Endothelial cell of umbilical vein (primary cell): Measurements from ENCODE around the gene PLEKHM2. TPM values are rescaled to one million over a fixed set of nuclear protein-coding genes. Genes with fewer than 3 reads are reported as not detected.

Experiments used
- BruUV-seq: library from RNA; stranded (reverse); fragments of 400-500 nt; replicated peaks from 2 replicates; lab custom pipeline; 2021; lab: Mats Ljungman, UMichigan
- CTCF ChIA-PET: fragments of 300-600, 350-600 bp; sonication (Branson Sonifier 250); formaldehyde crosslinking; loops from one replicate; lab custom pipeline; 2021; ENCODE audit warnings: antibody characterized with exemption, inconsistent platforms; lab: Charles Lee
- POLR2A ChIA-PET: fragments of 300-600, 350-600 bp; sonication (Branson Sonifier 250); formaldehyde crosslinking; loops from one replicate; lab custom pipeline; 2021; ENCODE audit warnings: antibody characterized with exemption, inconsistent platforms; lab: Charles Lee
- DNase-seq: peaks from one replicate; pipeline ENCODE4 v3.0.0-alpha.2; 2011; ENCODE audit warnings: low read depth, low spot score
- FAIRE-seq: peaks from 2 replicates; lab custom pipeline; 2011; peaks lifted over from hg19 to GRCh38; lab: Jason Lieb, UNC
- H2AFZ ChIP-seq: 2 replicates; pipeline ENCODE4 v1.6.0; 2012; ENCODE audit warnings: low read depth, low read length, control low read depth, inconsistent platforms
- H3K27ac ChIP-seq: 2 replicates; pipeline ENCODE4 v1.5.1; 2011; ENCODE audit warnings: low read depth, mild to moderate bottlenecking, control low read depth, low read length, moderate library complexity; ENCODE audit not compliant: insufficient read depth
- H3K27me3 ChIP-seq, 2 experiments: 2 replicates each; pipeline versions ENCODE4 v1.6.0 to v1.6.1; 2011; ENCODE audit warnings: low read length in 2 of 2, mixed read lengths in 1 of 2; ENCODE audit not compliant: control insufficient read depth in 2 of 2, insufficient read depth in 2 of 2
- H3K36me3 ChIP-seq, 2 experiments: 2 replicates in 1 of 2; 3 replicates in 1 of 2; pipeline ENCODE4 v1.5.1; 2011; ENCODE audit warnings: low read length in 2 of 2, mild to moderate bottlenecking in 1 of 2, moderate library complexity in 1 of 2; ENCODE audit not compliant: control insufficient read depth in 2 of 2, insufficient read depth in 2 of 2; ENCODE audit errors: extremely low read depth in 1 of 2
- H3K4me1 ChIP-seq: 3 replicates; pipeline ENCODE4 v1.5.1; 2011; ENCODE audit warnings: mild to moderate bottlenecking, low read length; ENCODE audit not compliant: control insufficient read depth, insufficient read depth; ENCODE audit errors: extremely low read depth
- H3K4me2 ChIP-seq: 2 replicates; pipeline ENCODE4 v1.6.1; 2011; ENCODE audit warnings: low read length, control low read depth, mixed read lengths; ENCODE audit not compliant: insufficient read depth
- H3K4me3 ChIP-seq, 3 experiments: fragments of 200-600 bp in 1 of 3; sonication (generic), shearing (Covaris generic) in 1 of 3; replicated peaks in 1 of 3; 2 replicates each; pipeline ENCODE4 v1.5.1; 2011 to 2016; ENCODE audit warnings: control low read depth in 3 of 3, low read length in 3 of 3, mild to moderate bottlenecking in 2 of 3, inconsistent platforms in 1 of 3, low read depth in 1 of 3, moderate library complexity in 1 of 3; ENCODE audit not compliant: insufficient read depth in 1 of 3
- H3K79me2 ChIP-seq: 2 replicates; pipeline ENCODE4 v1.6.0; 2012; ENCODE audit warnings: low read length, inconsistent platforms; ENCODE audit not compliant: control insufficient read depth, insufficient read depth
- H3K9ac ChIP-seq: replicated peaks from 2 replicates; pipeline ENCODE3; 2011; ENCODE audit warnings: low read length, control low read depth; ENCODE audit not compliant: insufficient read depth; ENCODE audit errors: extremely low read depth
- H3K9me1 ChIP-seq: replicated peaks from 3 replicates; pipeline ENCODE4 v1.6.0; 2011; ENCODE audit warnings: mild to moderate bottlenecking, low read length; ENCODE audit not compliant: control insufficient read depth, insufficient read depth; ENCODE audit errors: extremely low read depth
- H3K9me3 ChIP-seq: replicated peaks from 2 replicates; pipeline ENCODE4 v1.5.1; 2012; ENCODE audit warnings: low read length, inconsistent platforms; ENCODE audit not compliant: control insufficient read depth, insufficient read depth
- H4K20me1 ChIP-seq: replicated peaks from 2 replicates; pipeline ENCODE3; 2011; ENCODE audit warnings: mild to moderate bottlenecking, low read length; ENCODE audit not compliant: control insufficient read depth, insufficient read depth; ENCODE audit errors: extremely low read depth
- CTCF ChIP-seq, 2 donors: IDR thresholded peaks; 1 replicate in 1 of 2; 2 replicates in 1 of 2; pipeline ENCODE4 v1.5.1; 2011; ENCODE audit warnings: low read length in 2 of 2, mild to moderate bottlenecking in 2 of 2, moderate library complexity in 2 of 2, control low read depth in 1 of 2, inconsistent platforms in 1 of 2, low read depth in 1 of 2; ENCODE audit not compliant: insufficient read depth in 1 of 2; ENCODE audit errors: extremely low read depth in 1 of 2
- EZH2 ChIP-seq: IDR thresholded peaks from 2 replicates; pipeline ENCODE4 v1.6.1; 2012; ENCODE audit warnings: borderline replicate concordance, low read depth, mild to moderate bottlenecking, moderate library complexity, low read length, inconsistent platforms; ENCODE audit not compliant: severe bottlenecking
- FOS ChIP-seq: IDR thresholded peaks from 2 replicates; pipeline ENCODE4 v1.6.1; 2011; ENCODE audit warnings: mild to moderate bottlenecking, low read length, moderate library complexity, borderline replicate concordance; ENCODE audit not compliant: insufficient read depth
- GATA2 ChIP-seq: IDR thresholded peaks from 2 replicates; pipeline ENCODE4 v1.7.0; 2011; ENCODE audit warnings: low read depth, mild to moderate bottlenecking, moderate library complexity, mixed read lengths, low read length; ENCODE audit not compliant: insufficient read length, insufficient read depth
- JUN ChIP-seq: IDR thresholded peaks from 2 replicates; pipeline ENCODE4 v1.6.1; 2011; ENCODE audit warnings: borderline replicate concordance, low read depth; ENCODE audit not compliant: insufficient read length, insufficient read depth
- MAX ChIP-seq: IDR thresholded peaks from 2 replicates; pipeline ENCODE4 v1.6.1; 2011; ENCODE audit not compliant: insufficient read depth, insufficient read length
- MYC ChIP-seq: IDR thresholded peaks from one replicate; pipeline ENCODE4 v1.6.1; 2011; ENCODE audit warnings: mild to moderate bottlenecking, low read depth, low read length
- POLR2A ChIP-seq: IDR thresholded peaks from 2 replicates; pipeline ENCODE4 v1.6.1; 2012; ENCODE audit warnings: low read depth, mild to moderate bottlenecking, control low read depth, low read length
- POLR2AphosphoS5 ChIP-seq: IDR thresholded peaks from 2 replicates; pipeline ENCODE4 v1.6.1; 2012; ENCODE audit warnings: low read depth, mild to moderate bottlenecking, control low read depth, low read length, moderate library complexity; ENCODE audit not compliant: insufficient read depth
- dilution Hi-C: fragments of 300-500 bp; cut with MboI; formaldehyde crosslinking; loops from one replicate; pipeline ENCODE4 v1.15.0; 2019; ENCODE audit warnings: low sequenced_read_pairs; ENCODE audit not compliant: extremely low pct_ligation_motif_present
- intact Hi-C: fragments of 100-400 bp; cut with micrococcal nuclease; formaldehyde crosslinking; loops from one replicate; pipeline ENCODE4 v1.10.0; 2022
- polyA plus RNA-seq, 4 experiments: library from polyadenylated mRNA; depleted of rRNA in 3 of 4; stranded (reverse) in 3 of 4; unstranded in 1 of 4; fragments of >200 nt; gene quantifications; 2 replicates each; pipeline versions ENCODE4 v1.2.1 to v1.2.3, GENCODE V29; 2011 to 2012; ENCODE audit warnings: missing spikeins in 1 of 4
- total RNA-seq: library from RNA; stranded (reverse); gene quantifications from 2 replicates; pipeline ENCODE4 v1.2.3, GENCODE V29; 2021

Gene PLEKHM2
- total and polyA plus RNA-seq, 2 donors (not counting 3 experiments of a cell fraction or from before 2014, with no cell fraction given), result 60.6 to 67.5 TPM

- CTCF ChIA-PET, result interaction anchor here (0.9 kb wide), 1 partner anchor 12 kb away, joined by 3 read pairs; no protein-coding TSS in a partner anchor
- DNase-seq (no peak), FAIRE-seq (no peak)
- Histone ChIP-seq H3K9ac (no peak overlapping the region), H3K27ac (no peak overlapping the region), H3K9me1 (no peaks in the 10 kb centered on the region), H3K27me3 (no peaks in the 10 kb centered on the region), H2AFZ (no peak overlapping the region), H3K4me3 (no peak overlapping the region), H3K79me2 (peaks cover 16% of the 10 kb centered on the region), H3K4me1 (peaks cover 20% of the 10 kb centered on the region), H4K20me1 (no peaks in the 10 kb centered on the region), H3K36me3 (no peaks in the 10 kb centered on the region), H3K4me2 (no peak overlapping the region), H3K9me3 (no peaks in the 10 kb centered on the region)
- dilution Hi-C loops, result no loop called here
- POLR2A ChIA-PET, result no interaction called here
- no TSS peak for BruUV-seq
- intact Hi-C loops, result loop anchor here (10.0 kb wide), 1 partner anchor 419 kb away; no protein-coding TSS in a partner anchor
- TF ChIP-seq JUN (no peak), CTCF (IDR thresholded peaks at IDR 0.05; ENCODE audit: extremely low read depth in 1 of 2, insufficient read depth in 1 of 2, low read depth in 1 of 2, low read length in 2 of 2) (no peak), POLR2A (no peak), POLR2AphosphoS5 (no peak), GATA2 (no peak), FOS (no peak), MAX (no peak), EZH2 (no peak), MYC (no peak)
Measured at GRCh38 chr1:15744122-15744679, 60.1 kb downstream of the PLEKHM2 start.
